HUES6 (cell line): ENCODE results near the gene MRPL1.

ENCODE experiments used
- H3K27ac ChIP-seq: 2 replicates; pipeline ENCODE4 v1.7.0; 2013; ENCODE audit warnings: low read depth, mild to moderate bottlenecking, low read length, inconsistent platforms
- H3K27me3 ChIP-seq: 2 replicates; pipeline ENCODE4 v1.6.1; 2013; ENCODE audit warnings: low read length; ENCODE audit not compliant: control insufficient read depth, insufficient read depth
- H3K36me3 ChIP-seq: 2 replicates; pipeline ENCODE4 v1.6.1; 2013; ENCODE audit warnings: low read length; ENCODE audit not compliant: control insufficient read depth, insufficient read depth
- H3K4me1 ChIP-seq: 2 replicates; pipeline ENCODE4 v1.6.1; 2013; ENCODE audit warnings: low read length; ENCODE audit not compliant: control insufficient read depth, insufficient read depth
- H3K4me3 ChIP-seq: 2 replicates; pipeline ENCODE4 v1.5.1; 2013; ENCODE audit warnings: low read depth, low read length
- H3K9ac ChIP-seq: one replicate; pipeline ENCODE4 v1.6.1; 2013; ENCODE audit warnings: mild to moderate bottlenecking, low read length
- H3K9me3 ChIP-seq: 2 replicates; pipeline ENCODE4 v1.6.1; 2013; ENCODE audit warnings: low read depth, low read length; ENCODE audit not compliant: control insufficient read depth, insufficient read depth

MRPL1 gene

DNA sequence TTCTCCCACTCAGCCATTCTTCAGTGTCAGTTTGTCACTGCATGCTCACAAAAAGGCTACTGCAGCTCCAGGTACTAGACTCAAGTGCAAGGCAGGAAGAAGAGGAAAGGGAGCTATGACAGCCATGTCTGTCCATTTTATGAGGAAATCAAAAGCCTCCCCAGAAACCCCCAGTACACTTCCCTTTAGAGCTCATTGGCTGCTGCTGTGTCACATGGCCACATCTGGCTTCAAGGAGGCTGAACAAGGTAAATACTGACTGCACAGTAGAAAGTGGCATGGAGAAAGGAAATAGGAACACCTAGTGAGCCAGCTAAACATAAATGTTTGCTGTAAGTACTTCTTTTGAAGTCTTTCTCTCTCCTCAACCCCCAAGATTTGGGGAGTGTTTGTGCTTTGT lies 127.3 kb downstream of the MRPL1 start:
- H3K4me3 ChIP-seq: no peak overlapping the region
- H3K27ac ChIP-seq: no peak overlapping the region

DNA sequence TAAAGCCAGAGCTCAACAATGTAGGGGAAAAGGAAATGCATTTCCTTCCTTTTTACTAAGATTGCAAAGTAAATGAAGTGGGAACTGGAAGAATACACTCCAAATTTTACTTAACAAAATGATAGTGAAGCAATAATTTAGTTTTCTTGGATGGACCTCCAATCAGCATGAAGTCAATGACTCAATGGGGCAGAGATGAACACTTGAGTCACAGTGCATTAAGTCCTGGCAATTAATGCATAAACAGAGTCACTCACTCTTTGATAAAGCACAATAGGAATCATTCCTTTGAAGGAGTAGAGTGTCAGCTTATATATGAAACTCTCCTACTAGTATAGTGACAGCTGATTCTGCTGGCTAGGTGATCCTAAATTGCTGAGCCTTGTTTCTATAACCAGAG lies 127.8 kb downstream of the MRPL1 start:
- no peaks in the 10 kb centered on the region for H3K36me3 ChIP-seq
- no peak overlapping the region for H3K27ac ChIP-seq
- H3K4me1 ChIP-seq: peaks cover 12% of the 10 kb centered on the region
- H3K27me3 ChIP-seq: no peaks in the 10 kb centered on the region
- H3K9me3 ChIP-seq: 0 out of 2 replicates have a peak, but pooled peaks cover 1% of the 10 kb centered on the region
- no peak overlapping the region for H3K9ac ChIP-seq
- H3K4me3 ChIP-seq: no peak overlapping the region

More for the DNA sequence above, 127.3 kb downstream of the MRPL1 start:
- Histone ChIP-seq H3K36me3 (no peaks in the 10 kb centered on the region), H3K9ac (no peak overlapping the region), H3K27me3 (no peaks in the 10 kb centered on the region), H3K4me1 (peaks cover 11% of the 10 kb centered on the region), H3K9me3 (peaks cover 2% of the 10 kb centered on the region; the same call in 1 of the 2 replicates)

GRCh38 chr4:77990904-77991358 lies 128.3 kb downstream of the MRPL1 start:
- Histone ChIP-seq H3K27me3 (no peaks in the 10 kb centered on the region), H3K36me3 (no peaks in the 10 kb centered on the region), H3K27ac (no peak overlapping the region), H3K9me3 (no peaks in the 10 kb centered on the region), H3K9ac (no peak overlapping the region), H3K4me1 (peaks cover 12% of the 10 kb centered on the region), H3K4me3 (no peak overlapping the region)

DNA sequence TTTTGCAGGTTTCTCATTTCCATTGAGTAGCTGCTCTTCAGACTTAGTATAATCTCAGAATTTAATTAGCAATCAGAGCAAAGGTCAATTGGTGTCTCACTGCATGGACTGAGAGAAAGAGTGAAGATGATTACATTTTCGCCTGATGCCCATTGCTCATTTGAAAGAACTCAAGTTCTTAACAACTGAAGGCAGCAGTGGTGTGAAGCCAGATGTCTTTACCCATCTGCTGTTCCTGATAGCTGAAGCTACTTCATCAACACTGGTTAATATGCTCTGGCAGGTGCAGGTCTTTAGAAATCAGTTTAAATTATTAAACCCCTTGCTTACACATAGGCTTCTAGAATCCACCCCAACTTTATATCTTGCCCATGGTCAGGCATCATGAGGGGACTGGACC lies 130.0 kb downstream of the MRPL1 start:
- Histone ChIP-seq H3K36me3 (no peaks in the 10 kb centered on the region), H3K27ac (no peak overlapping the region)

GRCh38 chr4:77994194-77994721 lies 131.6 kb downstream of the MRPL1 start:
- peaks cover 12% of the 10 kb centered on the region for H3K4me1 ChIP-seq

More for the DNA sequence above, 130.0 kb downstream of the MRPL1 start:
- H3K4me3 ChIP-seq: no peak overlapping the region
- H3K27me3 ChIP-seq: no peaks in the 10 kb centered on the region
- no peak overlapping the region for H3K9ac ChIP-seq
- H3K9me3 ChIP-seq: no peaks in the 10 kb centered on the region
- peaks cover 12% of the 10 kb centered on the region for H3K4me1 ChIP-seq

DNA sequence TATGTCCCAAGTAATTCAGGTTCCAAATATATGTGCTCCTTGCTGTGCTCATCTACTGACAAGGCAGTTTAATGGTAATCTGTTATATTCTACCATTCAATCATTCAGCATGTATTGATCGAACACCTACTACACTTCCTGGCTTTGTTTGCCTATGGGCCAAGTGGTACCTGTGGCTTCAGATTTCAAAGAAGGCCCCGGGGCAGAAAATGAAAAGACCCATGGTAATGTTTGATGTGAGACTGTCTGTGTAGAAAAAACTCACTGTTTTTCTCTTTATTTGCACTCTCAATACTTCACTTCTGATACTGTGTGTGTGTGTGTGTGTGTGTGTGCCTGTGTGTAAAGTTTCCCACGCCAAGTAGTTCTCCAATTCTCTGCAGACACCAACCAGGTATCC lies 133.4 kb downstream of the MRPL1 start:
- H3K9me3 ChIP-seq: no peaks in the 10 kb centered on the region
- no peaks in the 10 kb centered on the region for H3K27me3 ChIP-seq
- no peak overlapping the region for H3K27ac ChIP-seq
- H3K4me1 ChIP-seq: peaks cover 12% of the 10 kb centered on the region
- H3K36me3 ChIP-seq: no peaks in the 10 kb centered on the region
- H3K4me3 ChIP-seq: no peak overlapping the region
- H3K9ac ChIP-seq: no peak overlapping the region

More at GRCh38 chr4:77994194-77994721, 131.6 kb downstream of the MRPL1 start:
- Histone ChIP-seq H3K4me3 (no peak overlapping the region), H3K27me3 (no peaks in the 10 kb centered on the region), H3K9ac (no peak overlapping the region), H3K9me3 (no peaks in the 10 kb centered on the region), H3K27ac (no peak overlapping the region), H3K36me3 (no peaks in the 10 kb centered on the region)

DNA sequence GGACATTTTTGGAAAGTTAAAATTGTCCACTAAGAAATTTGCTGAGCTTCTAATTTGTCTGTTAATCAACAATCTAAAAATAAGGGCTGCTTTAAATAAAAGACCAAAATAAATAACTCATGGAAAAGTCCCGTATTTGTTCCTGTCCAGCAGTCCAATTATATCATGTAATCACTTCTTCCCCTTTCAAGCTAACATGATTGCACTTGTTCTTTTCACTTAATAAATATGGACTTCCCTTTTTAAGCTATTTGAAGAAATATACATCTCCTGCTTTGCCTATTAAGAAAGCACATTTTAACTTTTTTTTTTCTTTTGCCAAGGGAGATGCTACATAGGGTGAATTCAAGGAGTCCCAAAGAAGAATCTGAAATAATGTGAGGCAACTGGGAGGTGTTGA lies 138.9 kb downstream of the MRPL1 start:
- Histone ChIP-seq H3K4me1 (0 out of 2 replicates have a peak, but pooled peaks cover 6% of the 10 kb centered on the region), H3K9me3 (peaks cover 3% of the 10 kb centered on the region; the same call in 1 of the 2 replicates), H3K27me3 (no peaks in the 10 kb centered on the region), H3K9ac (no peak overlapping the region), H3K36me3 (no peaks in the 10 kb centered on the region), H3K4me3 (no peak overlapping the region), H3K27ac (no peak overlapping the region)

DNA sequence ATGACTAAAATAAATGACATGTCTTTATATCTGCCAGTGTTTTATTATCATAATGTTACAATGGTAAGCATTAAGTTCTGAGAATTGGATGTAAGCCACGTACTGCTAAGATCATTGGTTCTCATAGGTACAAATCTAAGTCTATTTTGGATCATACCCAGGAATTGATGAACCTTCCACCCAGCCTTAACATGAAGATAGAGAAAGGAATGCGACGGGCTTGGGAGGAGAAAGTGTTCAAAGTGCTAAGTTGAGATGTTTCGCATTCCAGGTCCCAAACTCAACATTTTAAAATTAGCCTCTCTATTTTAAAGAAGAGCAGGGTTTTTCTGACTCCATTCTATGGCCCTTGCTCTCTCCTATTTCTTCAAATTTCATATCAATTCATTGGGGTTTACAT lies 139.6 kb downstream of the MRPL1 start:
- H3K9me3 ChIP-seq: peaks cover 3% of the 10 kb centered on the region; the same call in 1 of the 2 replicates
- H3K27ac ChIP-seq: no peak overlapping the region; the same call in 1 of the 2 replicates
- no peaks in the 10 kb centered on the region for H3K27me3 ChIP-seq
- H3K36me3 ChIP-seq: no peaks in the 10 kb centered on the region
- 0 out of 2 replicates have a peak, but pooled peaks cover 6% of the 10 kb centered on the region for H3K4me1 ChIP-seq
- H3K4me3 ChIP-seq: no peak overlapping the region
- no peak overlapping the region for H3K9ac ChIP-seq
